Fibroblast of lung (primary cell): Measurements from ENCODE around the gene DUS1L. TPM values are rescaled to one million over a fixed set of nuclear protein-coding genes. Genes with fewer than 3 reads are reported as not detected.

Experiments
- DNase-seq, 2 donors: peaks; one replicate each; pipeline versions ENCODE4 v3.0.0 to v3.0.0-alpha.2; 2010; ENCODE audit warnings: low read depth in 2 of 2
- H2AFZ ChIP-seq: 2 replicates; pipeline ENCODE4 v1.5.1; 2012; ENCODE audit warnings: low read length, control low read depth, inconsistent platforms
- H3K27ac ChIP-seq: 2 replicates; pipeline ENCODE4 v1.5.1; 2011; ENCODE audit warnings: low read length, control low read depth; ENCODE audit not compliant: insufficient read depth
- H3K27me3 ChIP-seq: 2 replicates; pipeline ENCODE4 v1.5.1; 2011; ENCODE audit warnings: mild to moderate bottlenecking, low read length; ENCODE audit not compliant: control insufficient read depth, insufficient read depth
- H3K36me3 ChIP-seq: 2 replicates; pipeline ENCODE4 v1.5.1; 2011; ENCODE audit warnings: low read length; ENCODE audit not compliant: control insufficient read depth, insufficient read depth
- H3K4me1 ChIP-seq: 2 replicates; pipeline ENCODE4 v1.5.1; 2011; ENCODE audit warnings: low read length; ENCODE audit not compliant: control insufficient read depth, insufficient read depth; ENCODE audit errors: extremely low read depth
- H3K4me2 ChIP-seq: 2 replicates; pipeline ENCODE4 v1.5.1; 2011; ENCODE audit warnings: low read length, control low read depth; ENCODE audit not compliant: insufficient read depth; ENCODE audit errors: extremely low read depth
- H3K4me3 ChIP-seq, 4 experiments: fragments of 200-600 bp in 1 of 4; sonication (generic) in 1 of 4; replicated peaks in 1 of 4; 2 replicates each; pipeline ENCODE4 v1.5.1; 2011 to 2016; ENCODE audit warnings: low read length in 4 of 4, low read depth in 3 of 4, mild to moderate bottlenecking in 3 of 4, control low read depth in 2 of 4, inconsistent platforms in 1 of 4, mixed read lengths in 1 of 4; ENCODE audit not compliant: insufficient read depth in 1 of 4; ENCODE audit errors: control extremely low read depth in 1 of 4
- H3K79me2 ChIP-seq: 2 replicates; pipeline ENCODE4 v1.5.1; 2012; ENCODE audit warnings: mild to moderate bottlenecking, low read length, inconsistent platforms; ENCODE audit not compliant: control insufficient read depth, insufficient read depth
- H3K9ac ChIP-seq: 2 replicates; pipeline ENCODE4 v1.5.1; 2011; ENCODE audit warnings: mild to moderate bottlenecking, low read length, control low read depth; ENCODE audit not compliant: insufficient read depth
- H3K9me3 ChIP-seq: 2 replicates; pipeline ENCODE4 v1.5.1; 2012; ENCODE audit warnings: low read depth, low read length; ENCODE audit not compliant: control insufficient read depth, insufficient read depth
- H4K20me1 ChIP-seq: 2 replicates; pipeline ENCODE4 v1.5.1; 2011; ENCODE audit warnings: low read length; ENCODE audit not compliant: control insufficient read depth, insufficient read depth; ENCODE audit errors: extremely low read depth
- EZH2 ChIP-seq: IDR thresholded peaks from 2 replicates; pipeline ENCODE4 v1.5.1; 2012; ENCODE audit warnings: low read length, control low read depth, mild to moderate bottlenecking; ENCODE audit errors: missing control alignments
- polyA plus RNA-seq, 2 donors: library from polyadenylated mRNA; depleted of rRNA in 1 of 2; stranded (reverse) in 1 of 2; unstranded in 1 of 2; fragments of >200 nt; gene quantifications; 2 replicates each; pipeline ENCODE4 v1.2.1, GENCODE V29; 2011 to 2012; ENCODE audit warnings: missing spikeins in 1 of 2
- total RNA-seq: library from RNA; depleted of rRNA; stranded (reverse); fragments of >200 nt; gene quantifications from 2 replicates; pipeline ENCODE4 v1.2.1, GENCODE V29; 2014
- TF ChIP-seq, protein P1 (sequence below), 2 donors: IDR thresholded peaks in 1 of 2; conservative IDR thresholded peaks in 1 of 2; 1 replicate in 1 of 2; 2 replicates in 1 of 2; pipeline ENCODE4 v1.5.1; 2011 to 2012; ENCODE audit warnings: low read length in 2 of 2, control low read depth in 1 of 2, inconsistent platforms in 1 of 2, low read depth in 1 of 2, mild to moderate bottlenecking in 1 of 2

The DUS1L gene
- total and polyA plus RNA-seq, 2 donors (not counting 1 experiment from before 2014, with no cell fraction given) = 24.6 to 41.0 TPM

DNA sequence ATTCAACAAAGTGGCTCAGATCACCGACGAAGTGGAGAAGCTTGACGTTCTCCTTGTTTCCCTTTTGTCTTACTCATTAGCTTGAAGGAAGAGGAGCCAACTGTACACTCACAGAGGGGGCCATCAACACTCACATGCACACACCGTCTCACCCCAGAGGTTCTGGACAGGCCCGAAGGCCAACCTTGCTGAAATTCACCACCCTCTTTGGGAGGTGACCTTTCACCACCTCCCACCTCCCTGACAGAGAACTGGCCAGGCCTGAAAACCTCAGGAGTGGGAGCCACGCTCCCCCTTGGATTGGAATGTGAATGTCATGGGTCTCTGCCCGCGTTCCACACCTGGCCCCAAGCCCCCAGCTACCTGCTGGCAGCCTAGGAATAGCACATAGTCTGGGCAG lies 30.1 kb downstream of the DUS1L start:
- no peak for DNase-seq
- H3K27ac ChIP-seq = no peak overlapping the region
- no peaks in the 10 kb centered on the region for H4K20me1 ChIP-seq
- H3K9ac ChIP-seq = no peak overlapping the region
- no peaks in the 10 kb centered on the region for H3K27me3 ChIP-seq
- H3K4me3 ChIP-seq = no peak overlapping the region
- H3K36me3 ChIP-seq = no peaks in the 10 kb centered on the region
- H2AFZ ChIP-seq = no peak overlapping the region
- no peaks in the 10 kb centered on the region for H3K9me3 ChIP-seq
- H3K4me1 ChIP-seq = peaks cover 4% of the 10 kb centered on the region
- H3K4me2 ChIP-seq = no peak overlapping the region
- TF ChIP-seq, protein P1, sequence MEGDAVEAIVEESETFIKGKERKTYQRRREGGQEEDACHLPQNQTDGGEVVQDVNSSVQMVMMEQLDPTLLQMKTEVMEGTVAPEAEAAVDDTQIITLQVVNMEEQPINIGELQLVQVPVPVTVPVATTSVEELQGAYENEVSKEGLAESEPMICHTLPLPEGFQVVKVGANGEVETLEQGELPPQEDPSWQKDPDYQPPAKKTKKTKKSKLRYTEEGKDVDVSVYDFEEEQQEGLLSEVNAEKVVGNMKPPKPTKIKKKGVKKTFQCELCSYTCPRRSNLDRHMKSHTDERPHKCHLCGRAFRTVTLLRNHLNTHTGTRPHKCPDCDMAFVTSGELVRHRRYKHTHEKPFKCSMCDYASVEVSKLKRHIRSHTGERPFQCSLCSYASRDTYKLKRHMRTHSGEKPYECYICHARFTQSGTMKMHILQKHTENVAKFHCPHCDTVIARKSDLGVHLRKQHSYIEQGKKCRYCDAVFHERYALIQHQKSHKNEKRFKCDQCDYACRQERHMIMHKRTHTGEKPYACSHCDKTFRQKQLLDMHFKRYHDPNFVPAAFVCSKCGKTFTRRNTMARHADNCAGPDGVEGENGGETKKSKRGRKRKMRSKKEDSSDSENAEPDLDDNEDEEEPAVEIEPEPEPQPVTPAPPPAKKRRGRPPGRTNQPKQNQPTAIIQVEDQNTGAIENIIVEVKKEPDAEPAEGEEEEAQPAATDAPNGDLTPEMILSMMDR (conservative IDR thresholded peaks at IDR 0.05 in 1 of 2, IDR thresholded peaks at IDR 0.05 in 1 of 2; ENCODE audit: low read depth in 1 of 2, low read length in 2 of 2) = no peak
- TF ChIP-seq EZH2 = no peak
- no peaks in the 10 kb centered on the region for H3K79me2 ChIP-seq

DNA sequence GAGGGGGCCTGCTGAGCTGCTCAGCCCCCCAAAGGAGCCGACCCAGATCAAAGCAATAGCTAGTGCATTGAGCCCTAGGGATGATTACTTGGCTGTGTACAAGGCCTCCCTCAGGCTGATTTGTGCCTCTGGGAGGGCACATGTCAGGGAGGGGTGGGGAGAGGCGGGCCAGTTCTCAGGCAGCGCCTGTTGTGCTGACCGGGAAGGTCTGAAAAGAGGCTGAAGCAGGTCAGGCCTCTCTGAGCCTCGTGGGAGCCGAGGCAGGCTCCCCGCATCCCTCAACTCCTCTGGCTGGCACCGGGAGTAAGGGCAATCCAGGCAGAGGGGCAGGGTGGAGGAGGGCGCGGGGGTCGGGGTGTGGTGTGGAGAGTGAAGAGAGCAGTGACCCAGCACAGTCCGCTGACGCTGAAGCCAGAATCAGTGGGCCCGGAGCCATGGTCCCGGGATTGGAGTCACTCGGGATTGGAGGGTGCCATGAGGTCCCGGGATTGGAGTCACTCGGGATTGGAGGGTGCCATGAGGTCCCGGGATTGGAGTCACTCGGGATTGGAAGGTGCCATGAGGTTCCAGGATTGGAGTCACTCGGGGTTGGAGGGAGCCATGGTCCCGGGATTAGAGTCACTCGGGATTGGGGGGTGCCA lies 31.1 kb downstream of the DUS1L start:
- TF ChIP-seq EZH2 = no peak
- TF ChIP-seq, protein P1 (conservative IDR thresholded peaks at IDR 0.05 in 1 of 2, IDR thresholded peaks at IDR 0.05 in 1 of 2; ENCODE audit: low read depth in 1 of 2, low read length in 2 of 2) = no peak
- H3K36me3 ChIP-seq = no peaks in the 10 kb centered on the region

GRCh38 chr17:82033359-82034085 lies 32.1 kb downstream of the DUS1L start:
- Histone ChIP-seq H3K9me3 (no peaks in the 10 kb centered on the region), H3K9ac (no peak overlapping the region), H3K79me2 (no peaks in the 10 kb centered on the region), H3K27me3 (no peaks in the 10 kb centered on the region), H3K27ac (no peak overlapping the region), H3K4me1 (peaks cover 4% of the 10 kb centered on the region), H3K36me3 (no peaks in the 10 kb centered on the region), H3K4me3 (no peak overlapping the region), H3K4me2 (no peak overlapping the region), H4K20me1 (no peaks in the 10 kb centered on the region), H2AFZ (no peak overlapping the region)
- TF ChIP-seq EZH2 = no peak
- TF ChIP-seq, protein P1 (conservative IDR thresholded peaks at IDR 0.05 in 1 of 2, IDR thresholded peaks at IDR 0.05 in 1 of 2; ENCODE audit: low read depth in 1 of 2, low read length in 2 of 2) = no peak
- no peak for DNase-seq

More for the DNA sequence above, 31.1 kb downstream of the DUS1L start:
- no peak overlapping the region for H3K4me3 ChIP-seq
- no peak overlapping the region for H3K4me2 ChIP-seq
- H3K27me3 ChIP-seq = no peaks in the 10 kb centered on the region
- no peak for DNase-seq
- H3K79me2 ChIP-seq = no peaks in the 10 kb centered on the region
- H3K4me1 ChIP-seq = peaks cover 4% of the 10 kb centered on the region
- H2AFZ ChIP-seq = no peak overlapping the region
- H3K9me3 ChIP-seq = no peaks in the 10 kb centered on the region
- H4K20me1 ChIP-seq = no peaks in the 10 kb centered on the region
- no peak overlapping the region for H3K9ac ChIP-seq
- no peak overlapping the region for H3K27ac ChIP-seq
